Spleen (tissue), 7 donors: ENCODE results near the gene ZNF280D.
"Not testable (repeated sequence)": the region's sequence is repeated elsewhere in the genome, so short reads cannot be mapped to it uniquely, and the experiment has no call there.

Experiments
- CTCF ChIP-seq, 11 experiments: fragments of 200-600 bp in 7 of 11; fragments of 450-650 bp in 4 of 11; sonication (generic) in 4 of 11; IDR thresholded peaks in 8 of 11; conservative IDR thresholded peaks in 3 of 11; 1 replicate in 7 of 11; 2 replicates in 4 of 11; pipeline versions ENCODE4 v1.4.0 to v1.8.0; 2016 to 2021; ENCODE audit warnings: antibody characterized with exemption in 11 of 11, inconsistent platforms in 4 of 11, mild to moderate bottlenecking in 1 of 11
- POLR2A ChIP-seq, 3 donors: fragments of 450-650 bp; IDR thresholded peaks; one replicate each; pipeline ENCODE4 v1.5.1; 2017; ENCODE audit warnings: antibody characterized with exemption in 3 of 3, mild to moderate bottlenecking in 1 of 3
- POLR2AphosphoS5 ChIP-seq, 3 donors: sonication (generic); formaldehyde crosslinking; IDR thresholded peaks; one replicate each; pipeline ENCODE4 v1.5.1; 2017; ENCODE audit warnings: antibody characterized with exemption in 3 of 3
- donor health status: DM: no; HTN: no; CAD: no; lungs with moderate emphysema.
- donor health status: DM: no; HTN: no; CAD: no.
- donor health status: DM: no; HTN: no; CAD: no.

GRCh38 chr15:56780102-56780725 lies 46.9 kb upstream of the ZNF280D start:
- TF ChIP-seq CTCF (IDR thresholded peaks at IDR 0.05 in 8 of 11, conservative IDR thresholded peaks at IDR 0.05 in 3 of 11); POLR2AphosphoS5 (IDR thresholded peaks at IDR 0.05); POLR2A (IDR thresholded peaks at IDR 0.05): not testable (repeated sequence)
